H1 (cell line): ENCODE measurements around the gene CPED1. TPM values are rescaled to one million over a fixed set of nuclear protein-coding genes. Genes with fewer than 3 reads are reported as not detected.

Source experiments
- BACH1 ChIP-seq: IDR thresholded peaks from 2 replicates; pipeline ENCODE4 v1.6.1; 2012; ENCODE audit warnings: low read length, improper control_type of control experiment
- RBBP5 ChIP-seq: IDR thresholded peaks from 2 replicates; pipeline ENCODE4 v1.7.1; 2012; ENCODE audit warnings: low read depth, mild to moderate bottlenecking, inconsistent platforms, low read length, moderate library complexity, borderline replicate concordance
- SRF ChIP-seq: IDR thresholded peaks from 2 replicates; pipeline ENCODE4 v1.6.1; 2011; ENCODE audit warnings: mild to moderate bottlenecking, low read depth, low read length, moderate library complexity
- TAF7 ChIP-seq: optimal IDR thresholded peaks from 2 replicates; pipeline ENCODE3; 2011; ENCODE audit warnings: low read depth, mild to moderate bottlenecking, inconsistent platforms, low read length, moderate library complexity, borderline replicate concordance
- polyA plus RNA-seq, 7 experiments: library from polyadenylated mRNA; depleted of rRNA in 3 of 7; stranded (reverse) in 5 of 7; unstranded in 2 of 7; fragments of >200 nt in 5 of 7; fragments of 200-250 nt in 2 of 7; gene quantifications; 1 replicate in 5 of 7; 2 replicates in 1 of 7; 4 replicates in 1 of 7; pipeline versions ENCODE4 v1.2.1 to v1.2.3, GENCODE V29; 2011 to 2013; ENCODE audit warnings: missing spikeins in 2 of 7, mixed read lengths in 2 of 7
- total RNA-seq: library from RNA; stranded (reverse); fragmentation: NEBNext Ultra II Directional; extraction: Animal tissue kit (Norgen Biotek cat#: 25700); gene quantifications from 2 replicates; pipeline ENCODE4 v1.2.1, GENCODE V29; 2021

Gene CPED1
- total and polyA plus RNA-seq, 2 of the 8 experiments (the other 6 are each of a cell fraction or from before 2014, with no cell fraction given), result 0.08 to 0.39 TPM

- TF ChIP-seq SRF (no peak), RBBP5 (no peak), BACH1 (no peak), TAF7 (no peak)
- TF ChIP-seq, all 59 proteins: peak for 0
Observed at GRCh38 chr7:121038717-121039509, 50.4 kb downstream of the CPED1 start (continued).
